GM21423 (cell line): ENCODE data around the gene BCR.

Source experiments
- ATAC-seq: cut with Tn5 transposase; IDR thresholded peaks from one replicate; pipeline ENCODE4 v1.9.1; 2021; ENCODE audit warnings: mild to moderate bottlenecking, moderate library complexity; ENCODE audit not compliant: unreplicated experiment

The BCR gene

GRCh38 chr22:23272834-23273233 lies 92.5 kb downstream of the BCR start:
- no peak for ATAC-seq

- ATAC-seq: no peak
Measured at GRCh38 chr22:23273445-23274145, 93.3 kb downstream of the BCR start.

GRCh38 chr22:23274146-23274526 lies 93.8 kb downstream of the BCR start:
- no peak for ATAC-seq

DNA sequence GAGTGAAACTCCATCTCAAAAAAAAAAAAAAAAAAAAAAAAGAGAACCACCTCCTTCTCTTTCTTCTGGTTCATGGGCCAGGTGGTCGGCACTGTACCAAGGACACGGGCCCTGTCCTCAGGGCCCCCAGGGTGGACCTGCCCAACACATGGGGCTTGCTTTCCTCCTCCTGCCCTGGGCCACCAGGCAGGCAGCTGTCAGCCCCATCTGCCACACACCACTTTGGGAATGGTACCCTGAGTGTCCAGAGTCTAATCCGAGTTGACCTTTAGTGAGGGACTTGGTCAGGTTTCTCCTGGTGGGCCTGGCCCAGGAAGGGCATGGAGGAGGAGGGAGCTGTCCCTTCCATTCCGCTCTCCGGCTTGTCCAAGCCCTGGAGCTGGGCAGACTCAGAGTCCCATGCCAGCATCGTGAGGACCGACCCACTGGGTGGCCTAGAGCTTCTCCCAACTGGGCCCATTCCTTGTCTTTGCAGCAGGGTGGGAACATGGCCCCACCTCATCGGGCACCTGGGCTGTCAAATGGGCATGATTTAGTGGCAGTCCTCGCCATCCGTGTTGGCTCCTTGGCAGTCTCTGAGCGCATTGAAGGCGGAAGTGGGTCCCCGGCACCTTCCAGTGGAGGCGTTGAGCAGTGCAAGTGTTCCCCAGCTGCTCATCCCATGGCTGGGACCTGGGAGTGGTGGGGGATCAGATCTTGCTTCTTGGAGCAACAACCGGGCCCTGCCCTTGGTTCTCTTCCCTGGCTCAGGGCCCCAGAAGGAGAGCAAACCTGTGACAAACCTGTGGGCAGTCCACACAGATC lies 94.8 kb downstream of the BCR start:
- ATAC-seq: no peak

DNA sequence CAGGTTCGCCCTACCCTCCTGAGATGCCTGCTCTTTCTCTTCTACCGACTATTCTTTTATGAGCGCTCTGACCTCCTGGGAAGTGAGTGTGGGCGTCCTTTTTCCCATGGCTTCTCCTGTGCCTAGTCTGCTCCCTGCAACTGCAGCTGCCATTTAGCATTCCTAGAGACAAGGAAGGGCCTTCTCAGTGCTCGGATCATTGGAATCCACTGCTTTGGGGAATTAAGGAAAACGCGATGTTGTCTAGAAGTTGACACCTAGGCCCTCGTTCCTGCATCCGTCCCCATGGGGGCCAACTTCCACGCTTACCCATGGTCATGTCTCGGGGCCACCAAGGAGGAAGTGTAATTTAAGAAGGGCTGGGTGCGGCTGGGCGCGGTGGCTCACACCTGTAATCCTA lies 95.4 kb downstream of the BCR start:
- no peak for ATAC-seq

- ATAC-seq: no peak
Measured at GRCh38 chr22:23276656-23277582, 96.6 kb downstream of the BCR start.

- ATAC-seq: no peak
Measured at GRCh38 chr22:23277583-23278295, 97.4 kb downstream of the BCR start.

GRCh38 chr22:23278883-23279675 lies 98.8 kb downstream of the BCR start:
- ATAC-seq: no peak

GRCh38 chr22:23279781-23280180 lies 99.5 kb downstream of the BCR start:
- ATAC-seq: no peak

DNA sequence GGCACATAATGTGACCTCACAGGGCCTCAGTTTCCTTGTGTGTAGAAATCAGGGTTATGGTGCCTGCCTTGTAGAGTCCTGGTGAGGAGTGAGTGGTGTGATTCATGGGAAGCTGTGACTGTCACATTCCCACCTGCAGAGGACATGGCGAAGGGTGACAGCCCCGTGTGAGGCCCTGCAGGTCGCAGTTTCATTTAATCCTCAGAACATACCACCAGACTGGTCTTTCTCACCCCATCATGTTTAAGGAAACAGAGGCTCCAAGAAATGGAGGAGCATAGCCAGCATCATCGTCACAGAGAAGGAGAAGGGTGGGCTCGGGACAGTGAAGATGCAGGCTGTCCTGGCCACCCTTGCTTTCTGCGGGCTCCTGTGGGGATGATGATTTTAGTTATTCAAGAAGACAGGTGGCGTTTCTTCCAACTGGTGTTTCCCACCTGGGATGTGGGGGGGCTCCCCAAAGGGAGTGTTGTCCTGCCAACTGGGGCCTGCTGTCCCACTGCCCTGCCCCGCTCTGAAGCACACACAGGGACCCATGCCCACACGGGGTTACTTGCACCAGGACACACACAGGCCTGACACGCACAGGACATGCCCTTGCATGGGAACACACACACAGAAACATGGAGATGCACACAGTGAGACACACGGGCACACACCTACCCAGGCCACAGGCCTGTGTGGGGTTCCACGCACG lies 100.2 kb downstream of the BCR start:
- no peak for ATAC-seq

- no peak for ATAC-seq
Measured at GRCh38 chr22:23281053-23281405, 100.7 kb downstream of the BCR start.

- ATAC-seq: no peak
Measured at GRCh38 chr22:23281406-23282088, 101.2 kb downstream of the BCR start.

- no peak for ATAC-seq
Measured at GRCh38 chr22:23282089-23282501, 101.8 kb downstream of the BCR start.

DNA sequence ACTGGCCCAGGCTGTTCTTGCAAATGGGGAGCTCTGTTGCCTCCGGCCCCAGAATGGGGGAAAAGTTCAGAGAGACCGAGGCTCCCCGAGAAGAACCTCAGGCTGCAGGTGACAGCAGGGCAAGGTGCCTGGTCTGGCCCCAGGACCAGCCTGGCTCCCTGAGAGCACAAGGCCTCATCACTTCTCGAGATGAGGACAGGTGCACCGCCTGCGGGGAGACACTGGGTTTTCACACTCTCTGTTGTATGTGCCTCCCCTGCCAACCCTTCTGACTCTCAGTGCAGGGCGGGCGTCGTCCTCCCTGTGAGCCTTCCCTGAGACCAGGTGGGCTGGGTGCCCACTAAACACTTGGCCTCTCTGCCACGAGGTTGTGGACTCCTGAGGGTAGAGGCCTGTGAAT lies 102.2 kb downstream of the BCR start:
- ATAC-seq: no peak

DNA sequence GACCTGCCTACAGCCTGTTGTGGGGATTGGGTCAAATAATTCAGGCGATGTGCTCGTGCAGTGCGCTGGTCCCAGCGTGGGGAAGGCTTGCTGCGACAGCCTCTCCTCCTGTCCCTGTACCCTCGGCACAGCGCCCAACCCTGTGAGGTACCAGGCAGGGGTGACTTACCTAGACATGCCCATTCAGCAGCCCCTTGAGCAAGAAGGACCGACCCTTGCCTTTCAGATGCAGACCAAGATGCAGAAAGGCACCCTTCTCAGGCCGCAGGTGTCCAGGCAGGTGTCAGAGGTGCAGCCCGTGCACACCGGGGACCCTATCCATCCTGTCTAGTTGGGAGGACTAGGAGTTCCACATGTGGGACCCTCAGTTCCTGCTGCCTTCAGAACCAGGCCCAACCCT lies 102.7 kb downstream of the BCR start:
- no peak for ATAC-seq

- ATAC-seq: no peak
Measured at GRCh38 chr22:23283591-23284503, 103.5 kb downstream of the BCR start.

GRCh38 chr22:23284504-23285033 lies 104.3 kb downstream of the BCR start:
- ATAC-seq: no peak

DNA sequence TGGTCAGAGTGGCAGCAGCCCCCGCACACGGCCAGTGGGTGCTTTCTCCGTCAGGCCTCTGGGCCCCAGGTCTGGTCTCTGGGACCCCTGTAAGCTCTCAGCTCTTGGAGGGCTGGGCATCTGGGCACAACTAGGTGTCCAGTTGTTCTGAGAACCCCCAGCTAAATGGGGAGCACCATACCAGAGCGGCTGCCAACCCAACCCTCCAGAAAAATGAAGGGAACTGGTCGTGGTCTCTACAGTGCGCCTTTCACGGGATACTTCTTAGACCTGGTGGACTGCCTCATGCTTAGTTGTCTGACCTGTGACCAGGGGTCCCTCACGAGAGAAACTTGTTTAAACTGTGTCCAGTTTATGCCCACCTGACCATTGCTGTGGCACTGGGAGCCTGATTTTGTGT lies 104.9 kb downstream of the BCR start:
- ATAC-seq: no peak
